LNCaP clone FGC (cell line): Measurements from ENCODE around the gene THOC1.

ENCODE experiments used
- DNase-seq: peaks from one replicate; pipeline ENCODE4 v3.0.0-alpha.2; 2011; ENCODE audit warnings: low read depth
- H3K4me3 ChIP-seq: 2 replicates; pipeline ENCODE4 v1.5.1; 2011; ENCODE audit warnings: mild to moderate bottlenecking, low read depth, low read length, control low read depth
- TF ChIP-seq, protein P1 (sequence below): IDR thresholded peaks from 2 replicates; pipeline ENCODE4 v1.5.1; 2012; ENCODE audit warnings: mild to moderate bottlenecking; ENCODE audit not compliant: control insufficient read depth, insufficient read depth; ENCODE audit errors: extremely low read depth

The THOC1 gene

DNA sequence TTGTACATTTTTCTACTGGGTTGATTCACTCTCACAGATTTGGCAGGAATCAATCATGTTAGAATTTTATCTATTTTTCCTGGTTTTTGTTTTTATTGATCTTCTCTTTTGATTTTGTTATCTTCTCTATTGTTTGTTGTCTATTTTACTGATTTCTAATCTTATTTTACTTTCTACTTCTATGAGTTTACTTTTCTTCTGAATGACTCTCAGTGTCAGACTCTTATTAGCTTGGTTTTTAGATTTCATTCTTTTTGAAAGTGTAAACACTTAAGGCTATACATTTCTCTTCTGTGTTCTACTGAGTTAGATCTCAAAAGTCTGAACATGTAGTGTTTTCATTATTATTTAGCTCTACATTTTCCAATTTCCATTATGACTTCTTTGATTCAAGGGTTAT lies 47.1 kb downstream of the THOC1 start:
- no peak for DNase-seq
- TF ChIP-seq, protein P1, sequence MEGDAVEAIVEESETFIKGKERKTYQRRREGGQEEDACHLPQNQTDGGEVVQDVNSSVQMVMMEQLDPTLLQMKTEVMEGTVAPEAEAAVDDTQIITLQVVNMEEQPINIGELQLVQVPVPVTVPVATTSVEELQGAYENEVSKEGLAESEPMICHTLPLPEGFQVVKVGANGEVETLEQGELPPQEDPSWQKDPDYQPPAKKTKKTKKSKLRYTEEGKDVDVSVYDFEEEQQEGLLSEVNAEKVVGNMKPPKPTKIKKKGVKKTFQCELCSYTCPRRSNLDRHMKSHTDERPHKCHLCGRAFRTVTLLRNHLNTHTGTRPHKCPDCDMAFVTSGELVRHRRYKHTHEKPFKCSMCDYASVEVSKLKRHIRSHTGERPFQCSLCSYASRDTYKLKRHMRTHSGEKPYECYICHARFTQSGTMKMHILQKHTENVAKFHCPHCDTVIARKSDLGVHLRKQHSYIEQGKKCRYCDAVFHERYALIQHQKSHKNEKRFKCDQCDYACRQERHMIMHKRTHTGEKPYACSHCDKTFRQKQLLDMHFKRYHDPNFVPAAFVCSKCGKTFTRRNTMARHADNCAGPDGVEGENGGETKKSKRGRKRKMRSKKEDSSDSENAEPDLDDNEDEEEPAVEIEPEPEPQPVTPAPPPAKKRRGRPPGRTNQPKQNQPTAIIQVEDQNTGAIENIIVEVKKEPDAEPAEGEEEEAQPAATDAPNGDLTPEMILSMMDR: no peak
- H3K4me3 ChIP-seq: no peak overlapping the region

DNA sequence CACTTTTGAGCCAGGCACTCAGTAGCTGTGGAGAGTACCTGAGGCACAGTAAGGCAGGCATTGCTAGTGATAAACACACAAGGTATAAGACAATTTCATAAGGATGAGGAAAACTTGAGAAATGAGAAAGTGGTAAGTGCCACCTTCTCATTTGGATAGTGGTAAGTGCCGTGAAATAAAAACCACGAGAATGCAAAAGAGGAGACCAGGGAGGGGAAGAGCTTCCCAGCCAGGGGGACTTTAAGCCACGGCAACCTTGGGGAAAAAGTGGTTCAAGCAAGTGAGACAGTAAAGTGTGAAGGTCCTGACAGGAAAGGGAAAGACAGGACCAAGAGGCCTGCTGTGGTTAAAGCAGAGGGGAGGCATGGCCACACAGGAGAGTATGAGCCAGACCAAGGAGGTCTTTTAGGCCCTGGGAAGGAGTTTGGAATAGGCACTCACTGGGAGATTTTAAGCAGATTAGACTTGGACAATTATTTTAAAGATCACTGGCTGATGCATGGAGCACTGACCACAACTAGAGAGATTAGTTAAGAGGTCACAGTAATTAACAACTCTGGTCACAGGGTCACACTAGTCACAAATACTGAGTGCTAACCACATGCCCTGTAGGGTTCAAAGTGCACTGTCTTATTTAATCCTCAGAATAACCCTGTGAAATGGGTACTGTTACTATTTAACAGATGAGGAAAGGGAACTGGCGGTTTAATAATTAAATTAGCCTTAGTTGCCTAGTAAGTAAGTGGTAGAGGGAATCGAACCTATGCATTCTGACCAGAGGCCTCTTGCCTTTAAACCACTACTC lies 50.1 kb downstream of the THOC1 start:
- no peak for DNase-seq

DNA sequence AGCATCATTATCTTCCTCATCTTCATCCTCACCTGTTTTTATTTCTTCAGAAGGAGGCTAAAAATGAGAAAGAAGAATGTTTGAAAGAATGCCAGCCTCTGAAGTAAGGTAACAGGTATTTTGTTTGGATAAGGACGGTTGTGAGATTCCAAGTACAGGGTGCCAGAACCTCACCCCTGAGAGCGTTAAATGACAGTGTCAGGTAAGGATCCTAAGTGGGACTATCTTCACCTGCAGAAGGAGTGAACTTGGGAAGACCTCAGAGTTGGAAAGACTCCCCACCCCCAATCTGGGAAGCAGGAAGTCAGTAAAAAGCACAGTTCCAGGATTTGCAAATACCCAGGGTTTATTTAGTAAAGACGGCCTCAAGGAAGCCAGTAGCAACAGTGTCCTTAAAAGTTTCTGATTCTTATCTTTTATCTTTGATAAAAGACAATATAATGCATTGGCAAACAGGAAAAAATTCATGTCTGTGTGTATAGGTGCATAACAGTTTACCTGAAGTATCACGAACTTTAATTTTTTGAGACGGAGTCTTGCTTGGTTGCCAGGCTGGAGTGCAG lies 52.3 kb downstream of the THOC1 start:
- TF ChIP-seq, protein P1: no peak

More for the DNA sequence above, 50.1 kb downstream of the THOC1 start:
- TF ChIP-seq, protein P1: no peak
- no peak overlapping the region for H3K4me3 ChIP-seq

DNA sequence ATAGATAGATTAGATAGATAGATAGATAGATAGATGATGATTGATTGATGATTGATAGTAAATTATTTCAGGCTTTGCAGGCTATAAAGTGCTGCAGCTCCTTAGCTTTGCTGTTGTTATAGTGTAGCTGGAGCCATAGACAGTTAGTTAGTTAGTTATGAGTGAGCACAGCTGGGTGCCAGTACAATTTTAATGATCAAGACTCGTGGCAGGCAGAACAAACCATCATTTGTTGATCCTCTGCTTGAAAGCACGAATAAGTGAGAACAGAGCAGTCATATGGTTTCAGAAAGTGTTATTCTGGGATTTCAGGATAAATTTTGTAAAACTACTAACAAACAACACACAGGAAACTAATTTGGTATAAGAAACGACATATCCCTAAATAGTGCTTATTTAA lies 53.9 kb downstream of the THOC1 start:
- no peak overlapping the region for H3K4me3 ChIP-seq
- TF ChIP-seq, protein P1: no peak
- no peak for DNase-seq

More for the DNA sequence above, 52.3 kb downstream of the THOC1 start:
- DNase-seq: peak; percentile 91
- no peak overlapping the region for H3K4me3 ChIP-seq

DNA sequence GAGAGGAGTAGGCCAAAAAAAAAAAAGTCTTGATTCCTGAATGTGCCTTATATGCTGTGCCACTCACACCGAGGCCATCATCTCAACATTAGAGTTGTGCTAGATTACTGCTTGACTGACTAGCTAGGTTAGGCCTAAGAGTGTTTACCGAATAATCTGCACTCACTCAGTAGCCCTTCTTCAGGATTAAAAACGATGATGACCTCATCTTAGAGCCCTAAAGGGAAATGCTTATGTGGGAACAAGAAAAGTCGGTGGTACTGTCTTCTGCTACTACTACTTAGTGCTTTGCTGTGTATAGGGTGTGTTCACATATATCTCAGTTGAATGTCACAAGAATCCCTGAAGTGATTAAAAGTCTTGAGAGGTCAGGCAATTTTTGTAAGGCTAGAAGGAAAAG lies 54.3 kb downstream of the THOC1 start:
- no peak overlapping the region for H3K4me3 ChIP-seq
- TF ChIP-seq, protein P1: no peak
- DNase-seq: no peak

DNA sequence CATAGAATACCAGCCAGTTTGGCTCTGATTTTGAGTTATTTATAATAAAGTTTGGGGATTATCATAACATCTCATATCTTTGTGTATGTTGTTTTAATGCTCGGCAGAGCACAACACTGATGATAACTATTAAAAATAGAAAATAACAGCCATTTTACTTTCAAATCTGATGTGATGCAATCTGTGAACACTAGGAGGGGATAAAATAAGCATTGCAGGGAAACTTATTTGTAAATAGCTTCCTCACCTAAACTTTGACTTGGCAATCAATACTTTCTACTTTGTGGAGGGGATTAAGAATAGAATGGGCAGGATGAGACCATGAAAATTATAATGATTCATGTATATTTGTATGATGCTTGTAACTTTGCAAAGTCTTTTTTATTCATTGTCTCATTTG lies 55.1 kb downstream of the THOC1 start:
- no peak for DNase-seq
- TF ChIP-seq, protein P1: peak; percentile 9; the same call in 1 of the 2 replicates
- H3K4me3 ChIP-seq: no peak overlapping the region

DNA sequence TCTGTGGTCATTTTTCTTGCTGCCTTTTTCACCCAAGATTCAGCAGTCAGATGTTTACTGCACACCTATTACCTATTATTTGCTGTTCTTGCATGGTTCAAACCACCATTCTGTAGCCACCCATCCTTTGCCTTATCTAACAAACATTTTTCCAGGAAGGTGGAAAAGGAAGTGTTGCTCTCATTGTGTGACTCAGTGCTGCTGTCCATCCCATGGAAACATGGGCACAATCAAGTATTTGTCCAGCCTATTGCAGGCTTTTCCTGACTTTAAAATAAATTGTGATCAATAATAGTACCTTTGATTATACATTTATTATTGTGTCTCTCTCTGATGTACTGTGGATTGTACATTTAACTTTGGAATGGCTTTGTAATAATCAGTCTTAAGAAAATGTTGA lies 56.3 kb downstream of the THOC1 start:
- DNase-seq: no peak
- TF ChIP-seq, protein P1: no peak
- no peak overlapping the region for H3K4me3 ChIP-seq
